NCI-H2196 treated with DMSO at 0.1 percent for 48 hours (cell line): ENCODE data around the gene ZNF8.
"Not testable (repeated sequence)": the region's sequence is repeated elsewhere in the genome, so short reads cannot be mapped to it uniquely, and the experiment has no call there.

Experiments
- DNase-seq: peaks from one replicate; lab custom pipeline; 2025; ENCODE audit not compliant: unreplicated experiment; lab: John Stamatoyannopoulos, UW

ZNF8 gene

GRCh38 chr19:58294743-58295374 is 16.1 kb downstream of the ZNF8 start:
- DNase-seq = no peak

- DNase-seq = no peak
These were observed 17.3 kb downstream of the ZNF8 start for GRCh38 chr19:58296104-58296503.

- no peak for DNase-seq
These were observed 21.9 kb downstream of the ZNF8 start for GRCh38 chr19:58300620-58301019.

- DNase-seq = no peak
These were observed 25.5 kb downstream of the ZNF8 start for GRCh38 chr19:58304255-58304654.

- no peak for DNase-seq
These were observed 26.0 kb downstream of the ZNF8 start for GRCh38 chr19:58304748-58305064.

GRCh38 chr19:58305065-58305931 is 26.5 kb downstream of the ZNF8 start, which contains the start of gene ERVK3-1:
Gene ERVK3-1 (plus strand): TSS chr19:58305377. CDS start chr19:58312169, 6,792 bp downstream.
- peak; percentile 95 for DNase-seq

GRCh38 chr19:58305932-58306323 is 27.2 kb downstream of the ZNF8 start:
- no peak for DNase-seq

- DNase-seq = no peak
These were observed 29.0 kb downstream of the ZNF8 start for GRCh38 chr19:58307736-58308135.

- not testable (repeated sequence) for DNase-seq
These were observed 31.9 kb downstream of the ZNF8 start for GRCh38 chr19:58310685-58311084.

- DNase-seq = no peak
These were observed 32.6 kb downstream of the ZNF8 start for GRCh38 chr19:58311345-58311865.

GRCh38 chr19:58315580-58315979 is 36.8 kb downstream of the ZNF8 start:
- DNase-seq = no peak

- DNase-seq = no peak
These were observed 38.8 kb downstream of the ZNF8 start for GRCh38 chr19:58317476-58318072.

GRCh38 chr19:58318297-58318696 is 39.5 kb downstream of the ZNF8 start:
- DNase-seq = no peak

- no peak for DNase-seq
These were observed 40.5 kb downstream of the ZNF8 start for GRCh38 chr19:58319241-58319640.

GRCh38 chr19:58325311-58326022 is 46.7 kb downstream of the ZNF8 start:
- DNase-seq = no peak

- DNase-seq = no peak
These were observed 47.8 kb downstream of the ZNF8 start for GRCh38 chr19:58326501-58326913.

GRCh38 chr19:58326914-58327726 is 48.4 kb downstream of the ZNF8 start, which contains the start of gene ZSCAN22:
Gene ZSCAN22 (plus strand): TSS chr19:58326994. CDS start chr19:58334803, 7,809 bp downstream.
- DNase-seq = peak; percentile 86

- DNase-seq = no peak
These were observed 50.2 kb downstream of the ZNF8 start for GRCh38 chr19:58328999-58329398.

GRCh38 chr19:58330458-58330857 is 51.7 kb downstream of the ZNF8 start:
- DNase-seq = no peak

- no peak for DNase-seq
These were observed 53.9 kb downstream of the ZNF8 start for GRCh38 chr19:58332697-58333096.
